ENCODE data around the gene RAPGEF6.

The RAPGEF6 gene

DNA sequence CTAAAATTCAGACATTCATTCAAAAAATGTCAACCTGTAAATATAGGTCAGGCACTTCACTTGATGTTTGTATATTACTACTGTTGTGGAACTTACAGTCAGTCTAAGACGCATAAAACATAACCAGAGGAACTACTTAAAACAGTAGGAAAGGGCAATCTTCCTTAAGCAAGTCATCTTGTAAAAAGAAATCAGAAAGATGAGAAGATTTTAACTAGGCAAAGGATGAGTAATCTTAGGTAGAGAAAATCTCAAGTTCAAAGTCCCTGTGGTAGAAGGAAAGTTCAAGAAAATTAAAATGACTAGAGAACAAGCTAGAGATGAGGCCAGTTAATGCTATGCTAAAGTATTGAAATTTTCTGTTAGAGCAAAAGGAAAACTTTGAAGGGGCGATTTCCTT is 152.4 kb downstream of the RAPGEF6 start:
- Histone ChIP-seq H3K36me3 (ENCODE audit: control insufficient read depth, insufficient read depth, low read length) (no peaks in the 10 kb centered on the region), H3K27me3 (ENCODE audit: control insufficient read depth, insufficient read depth, low read length, poor library complexity, severe bottlenecking) (no peaks in the 10 kb centered on the region), H3K4me3 (ENCODE audit: insufficient read depth, low read depth, low read length) (no peak overlapping the region), H3K27ac (ENCODE audit: insufficient read depth, low read depth, low read length, poor library complexity, severe bottlenecking) (no peak overlapping the region), H3K4me1 (ENCODE audit: control insufficient read depth, insufficient read depth, low read length) (no peaks in the 10 kb centered on the region), H3K9me3 (ENCODE audit: control insufficient read depth, low read length) (no peaks in the 10 kb centered on the region)
- 97 to 99% methylated on average over 1 to 2 of the region's 2 CpGs for WGBS, 2 experiments

- no peaks in the 10 kb centered on the region for H3K27me3 ChIP-seq (ENCODE audit: control insufficient read depth, insufficient read depth, low read length, poor library complexity, severe bottlenecking)
- H3K4me1 ChIP-seq (ENCODE audit: control insufficient read depth, insufficient read depth, low read length) = no peaks in the 10 kb centered on the region
- no peaks in the 10 kb centered on the region for H3K9me3 ChIP-seq (ENCODE audit: control insufficient read depth, low read length)
- WGBS, 2 experiments = 83% methylated on average over 1 of the region's 1 CpG; no CpG with 5 or more reads in 1 of the 2 experiments
- no peaks in the 10 kb centered on the region for H3K36me3 ChIP-seq (ENCODE audit: control insufficient read depth, insufficient read depth, low read length)
- no peak overlapping the region for H3K4me3 ChIP-seq (ENCODE audit: insufficient read depth, low read depth, low read length)
- H3K27ac ChIP-seq (ENCODE audit: insufficient read depth, low read depth, low read length, poor library complexity, severe bottlenecking) = no peak overlapping the region
Observed at GRCh38 chr5:131481569-131481968, 153.5 kb downstream of the RAPGEF6 start.

GRCh38 chr5:131475541-131475941 is 159.5 kb downstream of the RAPGEF6 start:
- Histone ChIP-seq H3K4me1 (ENCODE audit: control insufficient read depth, insufficient read depth, low read length) (no peaks in the 10 kb centered on the region), H3K27ac (ENCODE audit: insufficient read depth, low read depth, low read length, poor library complexity, severe bottlenecking) (no peak overlapping the region), H3K4me3 (ENCODE audit: insufficient read depth, low read depth, low read length) (no peak overlapping the region), H3K9me3 (ENCODE audit: control insufficient read depth, low read length) (no peaks in the 10 kb centered on the region), H3K36me3 (ENCODE audit: control insufficient read depth, insufficient read depth, low read length) (no peaks in the 10 kb centered on the region), H3K27me3 (ENCODE audit: control insufficient read depth, insufficient read depth, low read length, poor library complexity, severe bottlenecking) (no peaks in the 10 kb centered on the region)
- no CpG with 5 or more reads among the region's 1 CpG for WGBS, 2 experiments

DNA sequence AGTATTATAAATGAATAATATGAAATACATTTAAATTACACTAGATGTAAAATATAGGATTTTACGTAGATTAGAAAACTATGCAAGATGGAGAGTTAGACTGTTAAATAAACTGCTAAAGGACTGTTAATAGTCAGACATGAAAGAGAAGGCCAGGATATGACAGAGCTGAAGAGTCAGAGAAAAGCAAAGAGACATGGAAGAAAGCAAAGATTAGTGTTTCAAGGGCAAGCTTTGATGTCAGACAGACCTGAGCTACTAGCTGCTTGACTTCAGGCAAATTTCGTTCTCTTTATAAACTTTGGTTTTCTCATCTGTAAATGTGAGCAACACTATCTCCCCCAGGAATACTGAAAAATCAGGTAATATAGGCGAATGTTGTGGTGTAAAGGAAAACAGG is 161.3 kb downstream of the RAPGEF6 start:
- Histone ChIP-seq H3K4me1 (ENCODE audit: control insufficient read depth, insufficient read depth, low read length) (no peaks in the 10 kb centered on the region), H3K4me3 (ENCODE audit: insufficient read depth, low read depth, low read length) (no peak overlapping the region), H3K27ac (ENCODE audit: insufficient read depth, low read depth, low read length, poor library complexity, severe bottlenecking) (no peak overlapping the region), H3K9me3 (ENCODE audit: control insufficient read depth, low read length) (no peaks in the 10 kb centered on the region), H3K36me3 (ENCODE audit: control insufficient read depth, insufficient read depth, low read length) (no peaks in the 10 kb centered on the region), H3K27me3 (ENCODE audit: control insufficient read depth, insufficient read depth, low read length, poor library complexity, severe bottlenecking) (no peaks in the 10 kb centered on the region)
- WGBS, 2 experiments = 95 to 97% methylated on average over 2 to 3 of the region's 3 CpGs

GRCh38 chr5:131466171-131466766 is 168.8 kb downstream of the RAPGEF6 start:
- H3K4me1 ChIP-seq (ENCODE audit: control insufficient read depth, insufficient read depth, low read length) = no peaks in the 10 kb centered on the region
- H3K9me3 ChIP-seq (ENCODE audit: control insufficient read depth, low read length) = no peaks in the 10 kb centered on the region
- no peaks in the 10 kb centered on the region for H3K27me3 ChIP-seq (ENCODE audit: control insufficient read depth, insufficient read depth, low read length, poor library complexity, severe bottlenecking)
- WGBS, 2 experiments = 90 to 91% methylated on average over 3 of the region's 3 CpGs
- H3K4me3 ChIP-seq (ENCODE audit: insufficient read depth, low read depth, low read length) = no peak overlapping the region
- H3K36me3 ChIP-seq (ENCODE audit: control insufficient read depth, insufficient read depth, low read length) = no peaks in the 10 kb centered on the region
- no peak overlapping the region for H3K27ac ChIP-seq (ENCODE audit: insufficient read depth, low read depth, low read length, poor library complexity, severe bottlenecking)

- no peaks in the 10 kb centered on the region for H3K36me3 ChIP-seq (ENCODE audit: control insufficient read depth, insufficient read depth, low read length)
- 91 to 100% methylated on average over 1 of the region's 1 CpG for WGBS, 2 experiments
- H3K27ac ChIP-seq (ENCODE audit: insufficient read depth, low read depth, low read length, poor library complexity, severe bottlenecking) = no peak overlapping the region
- no peaks in the 10 kb centered on the region for H3K4me1 ChIP-seq (ENCODE audit: control insufficient read depth, insufficient read depth, low read length)
- H3K27me3 ChIP-seq (ENCODE audit: control insufficient read depth, insufficient read depth, low read length, poor library complexity, severe bottlenecking) = no peaks in the 10 kb centered on the region
- no peaks in the 10 kb centered on the region for H3K9me3 ChIP-seq (ENCODE audit: control insufficient read depth, low read length)
- no peak overlapping the region for H3K4me3 ChIP-seq (ENCODE audit: insufficient read depth, low read depth, low read length)
Observed at GRCh38 chr5:131463656-131464055, 171.4 kb downstream of the RAPGEF6 start.

DNA sequence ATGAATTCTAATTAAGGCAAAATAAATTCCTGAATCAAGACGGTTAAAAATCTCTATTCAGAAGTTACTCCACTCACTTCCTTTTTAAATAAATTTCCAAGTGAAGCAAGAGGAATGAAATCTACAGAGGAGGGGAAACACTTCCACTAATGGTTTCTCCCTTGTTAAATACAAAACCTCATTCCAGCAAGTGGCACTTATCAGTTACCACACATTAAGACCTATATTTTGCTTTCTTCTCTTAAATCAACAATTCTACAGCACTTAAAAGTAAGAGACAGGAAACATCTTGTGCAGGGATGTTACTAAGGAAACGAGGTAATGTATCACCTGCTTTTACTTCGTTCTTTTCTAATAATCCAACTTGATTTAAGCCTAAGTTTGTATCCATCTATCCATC is 172.6 kb downstream of the RAPGEF6 start:
- Histone ChIP-seq H3K36me3 (ENCODE audit: control insufficient read depth, insufficient read depth, low read length) (no peaks in the 10 kb centered on the region), H3K27ac (ENCODE audit: insufficient read depth, low read depth, low read length, poor library complexity, severe bottlenecking) (no peak overlapping the region), H3K9me3 (ENCODE audit: control insufficient read depth, low read length) (no peaks in the 10 kb centered on the region), H3K4me1 (ENCODE audit: control insufficient read depth, insufficient read depth, low read length) (no peaks in the 10 kb centered on the region), H3K4me3 (ENCODE audit: insufficient read depth, low read depth, low read length) (no peak overlapping the region), H3K27me3 (ENCODE audit: control insufficient read depth, insufficient read depth, low read length, poor library complexity, severe bottlenecking) (no peaks in the 10 kb centered on the region)
- 85 to 90% methylated on average over 3 of the region's 3 CpGs for WGBS, 2 experiments

- H3K4me1 ChIP-seq (ENCODE audit: control insufficient read depth, insufficient read depth, low read length) = no peaks in the 10 kb centered on the region
- H3K36me3 ChIP-seq (ENCODE audit: control insufficient read depth, insufficient read depth, low read length) = no peaks in the 10 kb centered on the region
- WGBS, 2 experiments = 90 to 94% methylated on average over 5 of the region's 5 CpGs
- H3K27me3 ChIP-seq (ENCODE audit: control insufficient read depth, insufficient read depth, low read length, poor library complexity, severe bottlenecking) = no peaks in the 10 kb centered on the region
- H3K4me3 ChIP-seq (ENCODE audit: insufficient read depth, low read depth, low read length) = no peak overlapping the region
- no peaks in the 10 kb centered on the region for H3K9me3 ChIP-seq (ENCODE audit: control insufficient read depth, low read length)
- no peak overlapping the region for H3K27ac ChIP-seq (ENCODE audit: insufficient read depth, low read depth, low read length, poor library complexity, severe bottlenecking)
Observed at GRCh38 chr5:131461742-131462141, 173.3 kb downstream of the RAPGEF6 start.

DNA sequence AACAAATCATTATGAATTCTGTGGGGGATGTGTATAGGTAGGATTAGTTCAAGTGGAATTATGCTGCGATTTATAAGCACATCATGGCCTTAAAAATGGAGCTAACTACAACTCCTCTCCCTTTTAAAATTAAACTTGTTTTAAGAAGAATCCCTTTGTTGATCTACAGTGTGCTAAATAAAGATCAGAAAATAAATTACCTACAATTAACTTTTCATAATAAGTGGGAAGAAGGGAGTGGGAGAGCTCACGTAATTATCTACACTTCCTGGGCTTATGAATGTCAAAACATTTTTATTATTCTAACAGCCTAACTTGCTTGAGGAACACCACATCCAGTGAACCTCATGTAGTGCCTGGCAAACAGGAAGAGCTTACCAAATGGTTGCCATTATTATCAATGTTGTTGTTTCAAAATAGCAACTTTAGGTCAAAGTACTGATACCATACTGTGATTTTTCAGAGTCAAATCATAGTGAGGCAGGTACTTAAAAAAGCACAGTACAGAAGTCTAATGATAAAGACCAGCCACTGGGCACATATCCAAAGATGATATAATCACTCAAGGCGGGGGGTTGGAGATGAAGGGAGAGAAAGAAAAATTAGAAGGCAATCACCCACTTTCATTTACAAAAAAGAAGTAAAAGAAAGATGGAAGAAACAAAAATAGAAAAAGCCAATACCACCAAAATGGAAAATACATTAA is 174.0 kb downstream of the RAPGEF6 start:
- Histone ChIP-seq H3K36me3 (ENCODE audit: control insufficient read depth, insufficient read depth, low read length) (no peaks in the 10 kb centered on the region), H3K4me1 (ENCODE audit: control insufficient read depth, insufficient read depth, low read length) (no peaks in the 10 kb centered on the region), H3K9me3 (ENCODE audit: control insufficient read depth, low read length) (no peaks in the 10 kb centered on the region), H3K4me3 (ENCODE audit: insufficient read depth, low read depth, low read length) (no peak overlapping the region), H3K27ac (ENCODE audit: insufficient read depth, low read depth, low read length, poor library complexity, severe bottlenecking) (no peak overlapping the region), H3K27me3 (ENCODE audit: control insufficient read depth, insufficient read depth, low read length, poor library complexity, severe bottlenecking) (no peaks in the 10 kb centered on the region)
- 96% methylated on average over 2 of the region's 3 CpGs; no CpG with 5 or more reads in 1 of the 2 experiments for WGBS, 2 experiments

DNA sequence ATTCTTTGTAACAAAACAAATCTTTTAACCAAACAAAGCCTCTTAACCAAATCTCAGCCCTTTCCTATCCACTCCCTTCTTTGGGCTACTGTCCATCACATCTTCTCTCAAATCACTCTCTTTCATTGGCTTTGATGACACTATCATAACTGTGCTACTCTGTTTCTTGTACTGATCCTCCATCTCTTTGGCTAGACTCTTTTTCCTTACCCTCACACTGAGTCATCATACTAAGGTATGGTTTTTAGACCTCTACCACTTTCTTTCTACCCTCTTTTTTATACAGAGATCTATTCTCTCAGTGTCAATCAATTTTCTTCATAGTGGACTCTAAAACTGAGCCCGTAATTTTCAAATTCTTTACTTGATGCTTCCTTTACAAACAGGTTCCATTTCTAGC is 174.9 kb downstream of the RAPGEF6 start:
- no peaks in the 10 kb centered on the region for H3K9me3 ChIP-seq (ENCODE audit: control insufficient read depth, low read length)
- 93 to 94% methylated on average over 1 of the region's 1 CpG for WGBS, 2 experiments
- H3K36me3 ChIP-seq (ENCODE audit: control insufficient read depth, insufficient read depth, low read length) = peaks cover 6% of the 10 kb centered on the region
- H3K4me1 ChIP-seq (ENCODE audit: control insufficient read depth, insufficient read depth, low read length) = no peaks in the 10 kb centered on the region
- no peak overlapping the region for H3K4me3 ChIP-seq (ENCODE audit: insufficient read depth, low read depth, low read length)
- H3K27me3 ChIP-seq (ENCODE audit: control insufficient read depth, insufficient read depth, low read length, poor library complexity, severe bottlenecking) = no peaks in the 10 kb centered on the region
- no peak overlapping the region for H3K27ac ChIP-seq (ENCODE audit: insufficient read depth, low read depth, low read length, poor library complexity, severe bottlenecking)
